ENCODE measurements around the gene HMGCS1. TPM values are rescaled to one million over a fixed set of nuclear protein-coding genes. Genes with fewer than 3 reads are reported as not detected.
"Not testable (repeated sequence)": the region's sequence is repeated elsewhere in the genome, so short reads cannot be mapped to it uniquely, and the experiment has no call there.

HMGCS1 gene
- polyA plus RNA-seq, 6 donors from 2014 or later = 16.4 to 24.8 (median 19.7) TPM

- Mint-ChIP-seq H3K4me1 (peaks cover 0 to 3% (median 0%) of the 10 kb centered on the region in 3 donors), H3K36me3 (peaks cover 20 to 27% of the 10 kb centered on the region in 2 donors), H3K27ac (peak overlapping the region in 1 of 6 donors; percentile 57), H3K27me3 (no peaks in the 10 kb centered on the region), H3K9me3 (peaks cover 0 to 1% (median 0%) of the 10 kb centered on the region in 7 donors), H3K4me3 (no peak overlapping the region)
- DNase-seq = no peak
- ATAC-seq (ENCODE audit: low read depth in 2 of 2) = no peak
Observed at GRCh38 chr5:43286623-43287022, 26.6 kb downstream of the HMGCS1 start.

GRCh38 chr5:43281840-43282658 is 31.2 kb downstream of the HMGCS1 start:
- Mint-ChIP-seq H3K27me3 (peaks cover 0 to 11% (median 10%) of the 10 kb centered on the region in 3 donors), H3K4me3 (no peak overlapping the region), H3K9me3 (peaks cover 0 to 1% (median 0%) of the 10 kb centered on the region in 7 donors), H3K4me1 (peaks cover 0 to 2% (median 0%) of the 10 kb centered on the region in 3 donors), H3K36me3 (peaks cover 5 to 6% of the 10 kb centered on the region in 2 donors), H3K27ac (no peak overlapping the region)
- no peak for ATAC-seq (ENCODE audit: low read depth in 2 of 2)
- no peak for DNase-seq

DNA sequence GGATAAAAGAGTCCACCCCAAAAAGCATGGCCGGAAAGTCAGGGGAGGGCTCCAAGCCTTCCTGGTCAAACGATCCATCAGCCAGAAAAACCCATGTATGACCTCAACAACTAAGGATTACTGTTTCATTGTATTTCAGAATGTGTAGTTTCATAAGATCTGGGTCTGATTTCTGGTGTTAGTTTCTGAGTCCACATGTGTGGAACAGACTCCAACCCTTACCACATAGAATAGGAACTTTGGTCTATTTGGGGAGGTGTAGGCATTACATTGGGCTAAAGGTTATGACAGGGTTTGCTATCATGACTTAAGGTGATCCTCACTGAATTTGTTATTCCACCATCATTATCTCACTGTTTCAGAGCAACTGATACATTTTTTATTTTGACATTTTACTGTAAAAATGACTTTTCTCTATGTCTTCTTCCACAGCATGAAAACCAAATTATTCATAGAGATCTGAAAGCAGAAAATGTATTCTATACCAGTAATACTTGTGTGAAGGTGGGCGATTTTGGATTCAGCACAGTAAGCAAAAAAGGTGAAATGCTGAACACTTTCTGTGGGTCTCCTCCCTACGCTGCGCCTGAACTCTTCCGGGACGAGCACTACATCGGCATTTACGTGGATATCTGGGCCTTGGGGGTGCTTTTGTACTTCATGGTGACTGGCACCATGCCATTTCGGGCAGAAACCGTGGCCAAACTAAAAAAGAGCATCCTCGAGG is 33.5 kb downstream of the HMGCS1 start:
- no peak for ATAC-seq (ENCODE audit: low read depth in 2 of 2)
- Mint-ChIP-seq H3K4me1 (no peaks in the 10 kb centered on the region), H3K4me3 (no peak overlapping the region), H3K27ac (no peak overlapping the region), H3K27me3 (peaks cover 6 to 20% (median 16%) of the 10 kb centered on the region in 3 donors), H3K9me3 (peaks cover 0 to 1% (median 0%) of the 10 kb centered on the region in 7 donors), H3K36me3 (no peaks in the 10 kb centered on the region)
- DNase-seq = no peak

DNA sequence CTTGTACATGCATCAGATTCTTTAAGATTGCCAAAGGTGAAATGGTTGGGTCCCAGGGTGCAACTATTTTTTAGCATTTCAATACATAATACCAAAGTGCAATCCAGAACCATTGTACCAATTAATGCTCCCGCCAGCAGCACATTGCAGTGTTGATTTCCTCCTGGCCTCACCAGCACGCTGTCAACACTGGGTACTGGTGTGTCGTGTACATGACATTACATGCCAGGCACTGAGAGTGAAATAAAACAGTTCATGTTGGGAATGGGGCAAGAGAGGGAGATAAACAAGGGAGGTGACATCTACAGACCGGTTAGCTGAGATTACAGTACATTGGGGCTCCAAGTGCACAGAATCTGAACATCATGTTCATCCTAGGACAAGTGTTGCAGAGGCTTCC is 37.8 kb downstream of the HMGCS1 start:
- no peak overlapping the region for H3K27ac Mint-ChIP-seq
- ATAC-seq (ENCODE audit: low read depth in 2 of 2) (no peak), DNase-seq (no peak)
- H3K27me3 Mint-ChIP-seq = peaks cover 32 to 40% (median 36%) of the 10 kb centered on the region in 3 donors
- no peaks in the 10 kb centered on the region for H3K9me3 Mint-ChIP-seq
- no peak overlapping the region for H3K4me3 Mint-ChIP-seq
- H3K4me1 Mint-ChIP-seq = no peaks in the 10 kb centered on the region
- peaks cover 0 to 4% of the 10 kb centered on the region in 2 donors for H3K36me3 Mint-ChIP-seq

DNA sequence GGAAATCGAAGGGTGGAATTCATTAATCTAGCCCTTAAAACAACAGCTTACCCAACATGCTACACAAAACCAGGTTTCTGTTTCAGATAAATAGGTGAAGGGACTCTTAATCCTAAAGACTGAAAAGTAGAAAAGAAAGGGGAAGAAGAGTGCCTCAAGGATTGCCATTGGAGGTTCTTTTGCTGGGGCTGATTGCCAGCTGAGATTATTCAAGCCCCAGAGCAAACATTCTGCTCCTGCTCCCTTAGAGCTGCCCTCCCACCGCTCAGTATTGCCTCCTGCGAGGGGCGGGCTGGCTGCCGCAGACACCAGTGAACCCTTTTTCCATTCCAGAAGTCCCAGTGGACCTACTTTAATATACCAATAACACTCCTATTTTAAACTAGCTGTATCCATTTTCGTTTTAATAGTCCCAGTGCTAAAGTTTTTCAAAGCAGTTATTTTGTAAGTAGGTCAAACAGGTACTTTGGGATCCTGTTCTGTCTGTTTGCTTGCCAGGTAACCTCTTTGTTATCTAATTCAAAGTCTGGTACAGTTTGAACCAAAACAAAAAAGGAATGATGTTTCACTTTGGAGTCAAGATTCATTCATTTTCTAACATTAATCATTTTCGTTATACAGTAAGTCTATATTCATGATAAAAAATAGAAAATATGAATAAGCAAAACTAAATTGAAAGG is 38.6 kb downstream of the HMGCS1 start:
- peak overlapping the region in 1 of 6 donors; percentile 70 for H3K27ac Mint-ChIP-seq
- no peaks in the 10 kb centered on the region for H3K4me1 Mint-ChIP-seq
- peaks cover 40 to 45% (median 43%) of the 10 kb centered on the region in 3 donors for H3K27me3 Mint-ChIP-seq
- peaks cover 0 to 4% of the 10 kb centered on the region in 2 donors for H3K36me3 Mint-ChIP-seq
- ATAC-seq (ENCODE audit: low read depth in 2 of 2) (no peak), DNase-seq (no peak)
- H3K9me3 Mint-ChIP-seq = peaks cover 0 to 6% (median 5%) of the 10 kb centered on the region in 7 donors
- H3K4me3 Mint-ChIP-seq = no peak overlapping the region

DNA sequence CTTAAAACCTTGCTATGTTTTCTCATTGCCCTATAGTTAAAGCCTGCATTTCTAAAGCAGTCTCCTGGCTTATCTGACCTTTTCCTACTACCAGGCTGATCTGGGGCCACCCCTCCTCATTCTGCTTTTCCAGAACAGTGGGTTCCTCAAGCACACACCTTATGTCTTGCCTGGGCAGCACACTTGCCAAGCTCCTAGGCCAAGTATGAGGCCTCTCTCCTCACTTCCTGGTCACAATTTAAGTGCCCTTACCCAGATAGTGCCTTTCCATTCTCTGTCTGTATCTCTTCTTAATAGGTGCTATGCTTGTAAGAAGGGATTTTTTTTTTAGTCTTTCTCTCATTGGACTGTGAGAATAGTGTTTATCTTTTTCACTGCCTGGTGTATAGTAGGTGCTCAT is 39.7 kb downstream of the HMGCS1 start:
- Mint-ChIP-seq H3K4me3 (no peak overlapping the region), H3K36me3 (peaks cover 0 to 4% of the 10 kb centered on the region in 2 donors), H3K9me3 (peaks cover 0 to 10% (median 5%) of the 10 kb centered on the region in 7 donors), H3K27ac (no peak overlapping the region), H3K4me1 (no peaks in the 10 kb centered on the region), H3K27me3 (peaks cover 39 to 45% (median 41%) of the 10 kb centered on the region in 3 donors)
- ATAC-seq (ENCODE audit: low read depth in 2 of 2) (no peak), DNase-seq (no peak)

DNA sequence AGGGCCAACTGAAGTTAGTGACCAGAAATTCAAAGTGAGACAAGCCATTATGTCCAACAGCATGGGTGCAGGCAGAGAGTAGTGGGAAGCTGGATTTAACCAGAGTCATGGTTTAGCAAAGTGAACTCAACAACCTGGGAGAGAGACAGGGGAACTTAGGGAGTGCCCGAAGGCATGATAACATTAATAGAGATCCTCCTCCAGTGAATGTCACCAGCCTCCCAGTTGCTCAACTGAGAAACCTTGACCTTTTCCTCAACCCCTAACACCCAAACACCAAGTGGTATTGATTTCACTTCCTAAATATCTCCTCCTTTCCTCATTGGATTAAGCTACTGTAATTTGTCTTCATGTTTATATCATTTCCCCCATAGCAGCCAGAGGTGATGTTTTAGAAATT is 42.6 kb downstream of the HMGCS1 start:
- Mint-ChIP-seq H3K27me3 (peaks cover 44 to 49% (median 47%) of the 10 kb centered on the region in 3 donors), H3K36me3 (peaks cover 11 to 12% of the 10 kb centered on the region in 2 donors), H3K27ac (no peak overlapping the region), H3K4me1 (no peaks in the 10 kb centered on the region), H3K4me3 (no peak overlapping the region), H3K9me3 (peaks cover 2 to 21% (median 10%) of the 10 kb centered on the region in 7 donors)
- DNase-seq = no peak
- ATAC-seq (ENCODE audit: low read depth in 2 of 2) = no peak

GRCh38 chr5:43268188-43268820 is 44.9 kb downstream of the HMGCS1 start:
- no peaks in the 10 kb centered on the region for H3K4me1 Mint-ChIP-seq
- H3K27me3 Mint-ChIP-seq = peaks cover 45 to 64% (median 60%) of the 10 kb centered on the region in 3 donors
- H3K9me3 Mint-ChIP-seq = peaks cover 2 to 21% (median 11%) of the 10 kb centered on the region in 7 donors
- peaks cover 7 to 12% of the 10 kb centered on the region in 2 donors for H3K36me3 Mint-ChIP-seq
- H3K4me3 Mint-ChIP-seq = no peak overlapping the region
- ATAC-seq (ENCODE audit: low read depth in 2 of 2) (no peak), DNase-seq (no peak)
- H3K27ac Mint-ChIP-seq = no peak overlapping the region

GRCh38 chr5:43262269-43262668 is 50.9 kb downstream of the HMGCS1 start:
- not testable (repeated sequence) for H3K4me3 Mint-ChIP-seq, H3K27ac Mint-ChIP-seq

DNA sequence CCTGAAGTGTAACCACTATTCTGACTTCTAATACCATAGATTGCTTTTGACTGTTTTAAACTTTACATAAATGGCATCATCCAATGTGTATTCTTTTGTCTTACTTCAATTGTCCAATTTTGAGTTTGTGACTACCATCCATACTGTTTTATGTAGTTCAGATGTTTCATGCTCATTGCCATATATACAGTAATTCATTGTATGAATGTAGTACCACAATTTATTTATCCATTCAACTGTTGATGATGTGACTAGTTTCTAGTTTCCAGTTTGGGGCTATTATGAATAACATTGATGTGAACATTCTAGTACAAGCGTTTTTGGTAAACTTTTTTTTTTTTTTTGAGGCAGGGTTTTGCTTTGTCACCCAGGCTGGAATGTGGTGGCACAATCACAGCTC is 55.1 kb downstream of the HMGCS1 start:
- no peak for DNase-seq
- Mint-ChIP-seq H3K27me3 (peaks cover 0 to 28% (median 23%) of the 10 kb centered on the region in 3 donors), H3K9me3 (peaks cover 0 to 13% (median 7%) of the 10 kb centered on the region in 7 donors), H3K4me1 (peaks cover 0 to 3% (median 0%) of the 10 kb centered on the region in 3 donors), H3K36me3 (no peaks in the 10 kb centered on the region), H3K4me3 (no peak overlapping the region), H3K27ac (no peak overlapping the region)
- ATAC-seq (ENCODE audit: low read depth in 2 of 2) = no peak

More at GRCh38 chr5:43262269-43262668, 50.9 kb downstream of the HMGCS1 start:
- not testable (repeated sequence) for H3K4me1 Mint-ChIP-seq; ATAC-seq (ENCODE audit: low read depth in 2 of 2); DNase-seq
- peaks cover 7 to 10% of the 10 kb centered on the region in 2 donors for H3K36me3 Mint-ChIP-seq
- H3K9me3 Mint-ChIP-seq = peaks cover 4 to 21% (median 14%) of the 10 kb centered on the region in 7 donors
- H3K27me3 Mint-ChIP-seq = peaks cover 17 to 45% (median 44%) of the 10 kb centered on the region in 3 donors

DNA sequence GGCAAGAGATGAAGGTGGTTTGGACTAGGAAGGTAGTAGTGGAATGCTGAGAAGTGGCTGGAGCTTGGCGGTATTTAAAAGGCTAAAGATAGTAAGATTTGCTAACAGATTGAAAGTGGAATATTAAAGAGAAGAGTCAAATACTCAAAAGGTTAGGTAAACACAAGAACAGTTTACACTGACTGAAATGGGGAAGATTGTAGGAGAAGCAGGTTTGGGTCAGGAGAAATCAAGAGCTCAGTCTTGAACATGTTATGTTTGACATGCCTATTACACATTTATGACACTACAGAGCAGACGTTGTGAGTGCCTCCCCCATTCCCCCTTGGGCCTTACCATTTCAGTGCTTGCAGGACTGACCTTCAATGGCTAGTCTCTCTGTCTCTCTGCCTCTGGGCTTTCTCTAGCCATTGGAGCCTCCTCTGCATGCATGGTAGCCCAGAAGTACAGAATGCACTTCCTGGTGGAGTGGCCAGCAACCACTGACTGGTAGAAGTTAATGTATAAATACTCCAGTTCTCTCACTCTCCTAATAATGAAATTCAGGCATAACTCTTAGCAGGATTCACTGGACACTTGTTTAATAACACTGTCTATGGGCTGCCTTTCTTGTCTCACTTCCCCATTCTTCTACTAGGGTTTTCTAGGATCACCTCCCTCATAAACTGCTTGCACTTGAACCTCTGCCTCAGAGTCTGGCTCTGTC is 56.8 kb downstream of the HMGCS1 start:
- ATAC-seq (ENCODE audit: low read depth in 2 of 2) = no peak
- H3K36me3 Mint-ChIP-seq = no peaks in the 10 kb centered on the region
- DNase-seq = no peak
- H3K4me3 Mint-ChIP-seq = no peak overlapping the region
- H3K9me3 Mint-ChIP-seq = peaks cover 0 to 7% (median 0%) of the 10 kb centered on the region in 7 donors
- H3K27ac Mint-ChIP-seq = no peak overlapping the region
- peaks cover 0 to 5% (median 0%) of the 10 kb centered on the region in 3 donors for H3K4me1 Mint-ChIP-seq
- peaks cover 0 to 22% (median 11%) of the 10 kb centered on the region in 3 donors for H3K27me3 Mint-ChIP-seq

GRCh38 chr5:43255704-43256103 is 57.5 kb downstream of the HMGCS1 start:
- ATAC-seq (ENCODE audit: low read depth in 2 of 2) (no peak), DNase-seq (no peak)
- H3K27me3 Mint-ChIP-seq = peaks cover 0 to 22% (median 11%) of the 10 kb centered on the region in 3 donors
- no peak overlapping the region for H3K4me3 Mint-ChIP-seq
- H3K27ac Mint-ChIP-seq = no peak overlapping the region
- H3K36me3 Mint-ChIP-seq = no peaks in the 10 kb centered on the region
- H3K4me1 Mint-ChIP-seq = peaks cover 0 to 5% (median 0%) of the 10 kb centered on the region in 3 donors
- H3K9me3 Mint-ChIP-seq = peaks cover 0 to 3% (median 0%) of the 10 kb centered on the region in 7 donors

Measured in naive B cell (primary cell).